ENCODE data around the gene CDX4.
"Not testable (repeated sequence)": the region's sequence is repeated elsewhere in the genome, so short reads cannot be mapped to it uniquely, and the experiment has no call there.

CDX4 gene

GRCh38 chrX:73448379-73448778 lies 1.5 kb downstream of the CDX4 start:
- TF ChIP-seq CTCF (IDR thresholded peaks at IDR 0.05; ENCODE audit: borderline replicate concordance, control extremely low read depth, extremely low read depth, insufficient read depth, missing control alignments), result no peak
- in situ Hi-C loops (cut with MboI; ENCODE audit: low sequenced_read_pairs, unreplicated experiment), result no loop called here
- no peak for DNase-seq (ENCODE audit: low spot score)

- no peak for TF ChIP-seq CTCF (IDR thresholded peaks at IDR 0.05; ENCODE audit: borderline replicate concordance, control extremely low read depth, extremely low read depth, insufficient read depth, missing control alignments)
- no peak for DNase-seq (ENCODE audit: low spot score)
- in situ Hi-C loops (cut with MboI; ENCODE audit: low sequenced_read_pairs, unreplicated experiment), result no loop called here
Observed at GRCh38 chrX:73455171-73455570, 8.3 kb downstream of the CDX4 start.

GRCh38 chrX:73457306-73457705 lies 10.5 kb downstream of the CDX4 start:
- TF ChIP-seq CTCF (IDR thresholded peaks at IDR 0.05; ENCODE audit: borderline replicate concordance, control extremely low read depth, extremely low read depth, insufficient read depth, missing control alignments), result no peak
- in situ Hi-C loops (cut with MboI; ENCODE audit: low sequenced_read_pairs, unreplicated experiment), result no loop called here
- DNase-seq (ENCODE audit: low spot score), result no peak

GRCh38 chrX:73468376-73468775 lies 21.5 kb downstream of the CDX4 start:
- TF ChIP-seq CTCF (IDR thresholded peaks at IDR 0.05; ENCODE audit: borderline replicate concordance, control extremely low read depth, extremely low read depth, insufficient read depth, missing control alignments), result no peak
- in situ Hi-C loops (cut with MboI; ENCODE audit: low sequenced_read_pairs, unreplicated experiment), result no loop called here
- DNase-seq (ENCODE audit: low spot score), result no peak

- in situ Hi-C loops (cut with MboI; ENCODE audit: low sequenced_read_pairs, unreplicated experiment), result no loop called here
- TF ChIP-seq CTCF (IDR thresholded peaks at IDR 0.05; ENCODE audit: borderline replicate concordance, control extremely low read depth, extremely low read depth, insufficient read depth, missing control alignments), result no peak
- no peak for DNase-seq (ENCODE audit: low spot score)
Observed at GRCh38 chrX:73478961-73479360, 32.1 kb downstream of the CDX4 start.

- in situ Hi-C loops (cut with MboI; ENCODE audit: low sequenced_read_pairs, unreplicated experiment), result no loop called here
- no peak for DNase-seq (ENCODE audit: low spot score)
- TF ChIP-seq CTCF (IDR thresholded peaks at IDR 0.05; ENCODE audit: borderline replicate concordance, control extremely low read depth, extremely low read depth, insufficient read depth, missing control alignments), result no peak
Observed at GRCh38 chrX:73481521-73481920, 34.7 kb downstream of the CDX4 start.

GRCh38 chrX:73490661-73491060 lies 43.8 kb downstream of the CDX4 start:
- no peak for TF ChIP-seq CTCF (IDR thresholded peaks at IDR 0.05; ENCODE audit: borderline replicate concordance, control extremely low read depth, extremely low read depth, insufficient read depth, missing control alignments)
- in situ Hi-C loops (cut with MboI; ENCODE audit: low sequenced_read_pairs, unreplicated experiment), result no loop called here
- no peak for DNase-seq (ENCODE audit: low spot score)

GRCh38 chrX:73492178-73492577 lies 45.3 kb downstream of the CDX4 start:
- in situ Hi-C loops (cut with MboI; ENCODE audit: low sequenced_read_pairs, unreplicated experiment); DNase-seq (ENCODE audit: low spot score): not testable (repeated sequence)

Measured in GM13976 (cell line).